Stimulated activated CD4-positive, alpha-beta T cell treated with anti-CD3 and anti-CD28 coated beads, Interleukin-15, amount 100 ng/mL, for 48 hours (primary cell): ENCODE results near the gene NCAM2.

Source experiments
- DNase-seq, 2 donors: peaks; one replicate each; pipeline ENCODE4 v3.0.0-alpha.2; 2020; ENCODE audit warnings: low read depth in 2 of 2

Gene NCAM2

GRCh38 chr21:21457077-21457476, 458.9 kb downstream of the NCAM2 start:
- no peak for DNase-seq

DNA sequence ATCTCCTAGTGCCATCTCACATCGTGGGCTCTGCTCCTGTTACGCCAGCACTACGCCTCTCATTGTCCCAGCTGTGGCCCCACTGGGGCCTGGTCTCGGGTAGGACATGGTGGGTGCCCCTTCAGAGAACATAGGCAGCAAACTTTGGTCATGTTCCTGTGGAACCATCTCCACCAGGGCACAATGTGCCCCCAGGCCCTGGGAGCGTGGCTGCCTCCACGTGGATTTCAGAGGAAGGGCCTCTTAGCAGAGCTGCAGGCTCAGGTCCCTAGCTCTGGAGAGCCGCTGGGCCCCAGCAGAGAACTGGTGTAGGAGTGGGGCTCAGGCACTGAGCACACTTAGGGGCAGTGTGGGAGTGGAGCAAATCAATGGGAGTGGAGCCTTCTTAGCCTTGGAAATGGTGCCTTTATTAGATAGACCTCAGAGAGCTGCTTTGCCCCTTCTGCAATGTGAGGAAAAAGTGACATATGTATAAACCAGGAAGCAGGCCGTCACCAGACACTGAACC, 460.0 kb downstream of the NCAM2 start:
- no peak for DNase-seq

GRCh38 chr21:21460979-21461378, 462.8 kb downstream of the NCAM2 start:
- no peak for DNase-seq

- DNase-seq, result no peak
Measured at GRCh38 chr21:21463456-21463855, 465.2 kb downstream of the NCAM2 start.

DNA sequence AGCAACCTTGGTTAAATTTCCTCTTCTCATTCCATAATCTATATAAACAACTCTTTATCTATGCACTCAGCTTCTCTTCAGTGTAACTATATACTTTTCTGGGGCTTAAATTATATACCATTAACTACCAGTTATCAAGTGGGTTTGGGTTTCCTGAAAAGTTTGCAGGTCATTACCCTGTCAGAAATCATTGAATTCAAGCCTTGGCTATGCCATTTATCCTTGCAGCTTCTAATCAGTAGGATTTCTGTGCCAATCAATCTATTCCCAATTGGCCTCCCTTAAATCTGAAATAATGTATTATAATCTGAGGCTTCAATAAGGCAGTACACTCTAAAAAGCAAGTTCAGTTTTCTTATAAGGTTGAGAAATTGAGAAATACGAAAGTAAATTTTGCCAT, 466.5 kb downstream of the NCAM2 start:
- DNase-seq, result no peak

DNA sequence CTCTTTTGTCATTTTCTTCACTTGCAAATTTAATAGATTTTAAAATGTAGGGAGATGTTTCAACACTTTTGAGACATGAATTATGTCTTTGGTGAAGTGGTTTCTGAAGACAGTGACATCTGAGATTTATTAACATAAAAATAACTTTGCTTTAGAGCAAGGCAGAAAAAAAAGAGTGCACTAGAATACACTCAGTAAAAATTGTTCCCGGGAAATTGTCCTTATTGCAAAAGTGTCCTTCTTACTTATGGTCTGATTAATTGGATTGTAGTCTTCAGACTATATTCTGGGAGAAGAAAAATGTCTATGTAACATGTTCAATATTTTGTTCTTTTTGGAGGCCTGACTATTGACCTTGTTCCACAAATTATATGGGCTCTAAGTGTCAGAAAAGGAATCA, 468.5 kb downstream of the NCAM2 start:
- DNase-seq, result no peak

DNA sequence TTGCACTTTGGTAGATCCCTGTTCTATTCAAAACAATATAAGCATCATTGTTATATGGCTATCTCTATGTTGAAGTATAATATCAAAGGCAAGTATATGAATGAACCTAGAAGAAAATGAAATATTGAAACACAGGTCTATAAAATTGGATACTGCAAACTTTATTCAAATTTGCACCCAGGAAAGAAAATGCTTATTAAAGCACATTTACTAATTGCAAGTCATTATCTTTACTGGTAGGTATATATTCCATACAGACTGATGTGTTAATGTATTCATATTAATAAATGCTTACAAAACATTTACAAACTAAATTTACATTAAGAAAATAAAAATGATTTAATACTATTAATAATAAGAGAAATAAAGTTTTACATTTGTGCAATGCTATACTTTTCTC, 469.8 kb downstream of the NCAM2 start:
- no peak for DNase-seq

GRCh38 chr21:21481239-21481638, 483.0 kb downstream of the NCAM2 start:
- no peak for DNase-seq

DNA sequence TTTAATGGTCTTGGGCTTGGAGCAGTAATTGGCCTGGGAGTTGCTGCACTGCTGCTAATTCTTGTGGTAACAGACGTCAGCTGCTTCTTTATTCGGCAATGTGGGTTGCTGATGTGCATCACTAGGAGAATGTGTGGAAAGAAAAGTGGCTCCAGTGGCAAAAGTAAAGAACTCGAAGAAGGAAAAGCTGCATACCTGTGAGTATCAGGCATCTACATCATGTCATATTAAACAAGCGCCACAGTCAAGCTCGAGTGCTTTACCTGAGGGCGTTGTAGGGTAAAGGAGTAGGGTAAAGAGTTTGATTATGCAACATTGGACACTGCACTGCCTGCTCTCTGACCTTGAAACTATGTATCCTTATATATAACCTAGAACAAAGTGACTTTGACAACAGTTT, 510.6 kb downstream of the NCAM2 start:
- no peak for DNase-seq

DNA sequence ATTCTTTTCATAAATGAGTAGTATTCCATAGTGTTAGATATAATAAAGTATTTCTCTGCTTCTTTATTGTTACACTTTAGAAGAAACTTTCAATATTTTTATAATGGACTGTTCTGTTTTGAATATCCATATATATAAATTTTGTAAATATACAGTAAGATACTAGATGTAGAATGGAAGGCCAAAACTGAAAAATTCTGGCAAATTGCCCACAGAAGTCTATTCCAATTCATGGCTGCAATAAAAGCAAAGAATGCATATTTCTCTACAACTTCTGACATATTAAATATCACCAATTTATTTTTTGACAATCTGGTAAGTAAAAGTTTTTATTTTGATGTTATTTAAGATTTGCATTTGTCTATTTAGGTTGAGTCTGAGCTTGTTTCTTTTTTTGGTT, 532.5 kb downstream of the NCAM2 start:
- DNase-seq, result no peak

DNA sequence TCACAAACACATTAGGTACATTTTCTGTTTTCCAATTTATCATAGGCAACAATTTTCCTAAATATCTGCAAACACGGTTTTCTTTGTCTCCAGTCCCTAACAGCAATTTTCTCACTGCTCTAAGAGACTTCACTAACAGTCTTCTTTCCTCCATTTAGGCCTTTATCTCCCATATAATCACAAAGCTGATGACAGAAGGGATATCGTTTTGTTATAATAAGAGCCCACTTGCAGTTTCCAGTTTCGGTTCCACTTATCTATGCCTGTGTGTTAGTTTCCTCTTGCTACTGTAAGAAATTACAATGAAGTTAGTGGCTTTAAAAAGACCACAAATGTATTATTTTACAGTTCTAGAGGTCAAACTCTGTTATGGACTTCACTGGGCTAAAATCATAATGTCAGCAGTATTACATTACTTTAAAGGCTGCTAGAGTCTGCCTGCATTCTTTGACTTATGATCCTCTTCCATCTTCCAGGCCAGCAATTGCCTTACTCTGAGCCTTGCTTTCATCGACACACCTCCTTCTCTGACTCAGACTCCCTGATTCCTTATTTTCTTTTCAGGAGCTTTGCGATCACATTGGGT, 549.3 kb downstream of the NCAM2 start:
- no peak for DNase-seq

DNA sequence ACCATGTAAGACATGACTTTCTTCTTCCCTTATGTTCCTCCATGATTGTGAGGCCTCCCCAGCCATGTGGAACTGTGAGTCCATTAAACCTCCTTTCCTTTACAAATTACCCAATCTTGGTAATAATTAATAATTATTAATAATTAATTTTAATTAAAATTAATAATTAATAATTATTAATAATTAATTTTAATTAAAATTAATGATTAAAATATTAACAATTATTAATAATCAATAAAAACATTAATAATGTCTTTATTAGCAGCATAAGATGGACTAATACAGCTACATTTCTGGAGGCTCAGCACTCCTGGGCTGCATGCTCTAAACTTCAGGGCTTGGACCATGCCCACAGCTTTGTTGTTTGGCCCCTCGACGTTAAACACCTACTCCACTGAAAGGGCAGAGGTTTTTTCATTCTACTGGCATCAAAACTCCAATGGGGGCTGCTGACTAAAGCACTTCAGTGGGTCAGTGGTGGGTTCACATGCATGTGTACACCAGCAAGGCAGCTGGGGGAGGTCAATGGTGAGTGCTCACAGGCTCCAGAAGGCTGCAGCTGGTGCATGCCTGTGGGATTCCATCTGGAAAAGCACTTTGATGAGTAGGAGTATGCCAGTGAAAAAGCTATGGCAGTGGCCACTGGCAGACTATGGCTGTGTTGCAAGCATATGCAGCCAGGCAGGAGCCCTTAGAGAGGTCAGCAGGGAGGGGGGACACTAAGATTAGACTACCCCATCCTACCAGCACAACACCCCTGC, 561.3 kb downstream of the NCAM2 start:
- no peak for DNase-seq
